Immature natural killer cell (primary cell): ENCODE measurements around the gene THBS3. TPM values are rescaled to one million over a fixed set of nuclear protein-coding genes. Genes with fewer than 3 reads are reported as not detected.
"Not testable (repeated sequence)": the region's sequence is repeated elsewhere in the genome, so short reads cannot be mapped to it uniquely, and the experiment has no call there.

Experiments
- DNase-seq, 3 donors: peaks; one replicate each; pipeline ENCODE4 v3.0.0; 2022; ENCODE audit warnings: mixed read lengths in 1 of 3
- H3K27ac Mint-ChIP-seq, 6 donors: one replicate each; pipeline ENCODE4 v1.8.0; 2020; ENCODE audit warnings: mixed read lengths in 6 of 6, mild to moderate bottlenecking in 5 of 6, inconsistent platforms in 4 of 6, moderate library complexity in 3 of 6
- H3K27me3 Mint-ChIP-seq, 3 donors: one replicate each; pipeline ENCODE4 v1.8.0; 2020 to 2021; ENCODE audit warnings: low read depth in 3 of 3, mild to moderate bottlenecking in 3 of 3, mixed read lengths in 3 of 3, moderate library complexity in 3 of 3, inconsistent platforms in 1 of 3
- H3K36me3 Mint-ChIP-seq, 3 donors: one replicate each; pipeline ENCODE4 v1.8.0; 2020; ENCODE audit warnings: mixed read lengths in 3 of 3, inconsistent platforms in 2 of 3, mild to moderate bottlenecking in 2 of 3
- H3K4me1 Mint-ChIP-seq, 2 donors: one replicate each; pipeline ENCODE4 v1.8.0; 2020; ENCODE audit warnings: inconsistent platforms in 2 of 2, mild to moderate bottlenecking in 2 of 2, mixed read lengths in 2 of 2, moderate library complexity in 1 of 2
- H3K4me3 Mint-ChIP-seq, 5 donors: one replicate each; pipeline ENCODE4 v1.8.0; 2020; ENCODE audit warnings: mild to moderate bottlenecking in 5 of 5, mixed read lengths in 5 of 5, inconsistent platforms in 3 of 5, moderate library complexity in 3 of 5
- H3K9me3 Mint-ChIP-seq, 6 donors: one replicate each; pipeline ENCODE4 v1.8.0; 2020; ENCODE audit warnings: mild to moderate bottlenecking in 6 of 6, mixed read lengths in 6 of 6, inconsistent platforms in 4 of 6, moderate library complexity in 3 of 6
- polyA plus RNA-seq, 3 donors: library from polyadenylated mRNA; unstranded; fragments of 300-500 nt; fragmentation: Illumina TruSeq; gene quantifications; one replicate each; pipeline ENCODE4 v1.2.3, GENCODE V29; 2021

Gene THBS3
- polyA plus RNA-seq, 3 donors from 2014 or later = 1.3 to 1.8 TPM; not detected in 1

- H3K27ac Mint-ChIP-seq = peak overlapping the region in 1 of 6 donors; percentile 5
- no peak for DNase-seq
- H3K36me3 Mint-ChIP-seq = no peaks in the 10 kb centered on the region
- H3K4me3 Mint-ChIP-seq = peak overlapping the region in 3 of 5 donors; percentile 46 to 65 (median 55)
- peaks cover 5 to 17% (median 16%) of the 10 kb centered on the region in 3 donors for H3K27me3 Mint-ChIP-seq
- peaks cover 41 to 45% of the 10 kb centered on the region in 2 donors for H3K4me1 Mint-ChIP-seq
- H3K9me3 Mint-ChIP-seq = no peaks in the 10 kb centered on the region
These were observed 32.3 kb downstream of the THBS3 start for GRCh38 chr1:155175281-155175926.

DNA sequence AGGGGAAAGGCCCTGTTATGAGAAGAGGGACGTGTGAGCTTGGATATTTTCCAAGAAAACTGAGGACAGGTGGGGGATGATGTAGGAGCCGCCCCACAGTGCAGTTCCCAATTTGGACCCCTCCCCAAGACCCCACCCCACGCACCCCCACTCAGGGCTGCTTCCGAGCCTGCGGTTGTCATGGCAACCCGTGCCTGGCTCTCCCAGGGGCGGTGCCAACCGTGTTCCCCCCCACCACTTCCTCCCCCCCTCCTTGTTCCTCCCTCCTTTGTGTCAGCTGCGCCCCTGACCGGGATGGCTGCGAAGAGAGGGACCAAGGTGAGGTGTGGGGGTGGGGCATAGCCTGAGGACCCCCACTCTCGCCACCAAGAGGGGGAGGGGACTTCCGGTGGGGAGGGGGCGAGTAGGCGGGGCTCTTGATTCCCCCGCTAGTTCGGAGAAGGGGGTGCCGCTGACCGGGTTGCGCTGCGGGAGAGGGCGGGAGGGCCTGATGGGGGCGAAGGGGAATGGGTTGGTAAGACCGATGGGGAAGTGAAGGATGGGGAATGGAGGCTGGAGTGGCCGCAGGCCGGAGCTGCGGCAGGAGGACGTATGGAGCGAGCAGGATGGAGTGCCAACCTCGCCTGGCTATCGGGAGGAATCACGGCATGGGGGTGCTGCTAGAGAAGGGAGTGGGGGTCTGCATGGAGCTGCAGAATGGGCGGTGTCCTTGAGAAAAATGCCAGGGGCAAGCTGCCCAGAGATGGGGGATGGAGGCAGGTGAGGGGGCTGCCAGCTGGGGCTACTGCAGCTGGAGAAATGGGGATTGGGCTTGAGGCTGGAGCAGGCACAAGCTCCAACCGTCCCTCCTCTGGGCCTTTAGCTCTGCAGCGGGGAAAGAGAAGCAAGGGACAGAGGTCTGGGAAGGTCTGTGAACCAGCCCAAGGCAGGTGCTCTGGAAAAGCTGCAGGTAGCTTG lies 33.1 kb downstream of the THBS3 start:
- H3K4me3 Mint-ChIP-seq = peak overlapping the region; percentile 96 to 100 (median 99)
- H3K9me3 Mint-ChIP-seq = no peaks in the 10 kb centered on the region
- peak in 2 of 3 donors; percentile 23 to 29 for DNase-seq
- H3K27ac Mint-ChIP-seq = peak overlapping the region in 5 of 6 donors; percentile 48 to 97 (median 64)
- H3K4me1 Mint-ChIP-seq = peaks cover 43 to 46% of the 10 kb centered on the region in 2 donors
- peaks cover under 1 to 2% (median under 1%) of the 10 kb centered on the region in 3 donors for H3K36me3 Mint-ChIP-seq
- peaks cover 5 to 18% (median 17%) of the 10 kb centered on the region in 3 donors for H3K27me3 Mint-ChIP-seq

DNA sequence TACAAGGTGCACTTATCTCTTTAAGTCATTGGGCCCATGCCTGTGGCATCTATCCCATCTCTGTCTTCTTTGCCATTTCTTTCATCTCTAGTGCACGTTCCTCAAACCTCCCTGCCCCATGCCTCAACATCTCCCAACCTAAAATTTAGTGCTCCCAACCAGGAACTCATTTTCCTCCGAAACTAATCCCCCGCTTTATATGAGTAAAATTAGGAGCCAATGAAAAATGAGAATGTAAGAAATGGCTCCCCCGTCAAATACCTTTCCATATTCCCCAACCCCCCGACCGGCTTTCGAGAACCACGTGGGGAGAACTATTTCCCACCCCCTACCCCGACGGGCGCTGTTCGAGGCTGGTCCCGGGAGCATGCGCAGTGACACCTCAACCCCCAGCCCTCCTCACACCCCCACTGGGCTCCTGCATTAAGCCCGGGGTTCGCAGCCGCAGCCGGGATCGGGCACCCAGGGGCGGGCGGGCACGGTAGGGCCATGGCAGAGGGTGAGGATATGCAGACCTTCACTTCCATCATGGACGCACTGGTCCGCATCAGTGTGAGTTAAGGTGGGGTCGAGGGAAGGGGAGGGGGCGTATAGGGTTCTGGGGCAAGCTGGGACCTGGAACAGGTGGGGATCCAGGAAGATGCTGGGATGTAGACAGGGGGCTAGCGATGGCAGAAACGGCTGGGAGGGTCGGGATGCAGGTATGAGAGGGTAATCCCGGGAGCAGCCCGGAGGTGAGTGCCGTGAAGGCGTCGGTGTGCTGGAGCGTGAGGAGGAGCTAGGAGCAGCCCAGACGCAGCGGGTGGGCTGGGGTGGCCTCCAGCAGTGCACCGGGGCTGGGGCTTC lies 34.0 kb downstream of the THBS3 start, which contains the start of gene TRIM46:
TRIM46 (plus strand) TSS at position 372 of the 846 bp plus-strand sequence; CDS start at position 490, 118 bp downstream.
- Mint-ChIP-seq H3K27me3 (peaks cover 5 to 19% (median 17%) of the 10 kb centered on the region in 3 donors), H3K27ac (peak within 1 kb of the TSS; percentile 97 to 99 (median 98)), H3K4me3 (peak within 1 kb of the TSS; percentile 96 to 100 (median 99)), H3K9me3 (no peaks in the 10 kb centered on the region), H3K4me1 (peaks cover 43 to 53% of the 10 kb centered on the region in 2 donors), H3K36me3 (peaks cover 8 to 9% (median 9%) of the 10 kb centered on the region in 3 donors)
- DNase-seq = peak in 1 of 3 donors; percentile 45

- Mint-ChIP-seq H3K27ac (peak within 1 kb of the TSS; percentile 97 to 99 (median 98)), H3K4me3 (peak within 1 kb of the TSS; percentile 96 to 100 (median 99)), H3K9me3 (no peaks in the 10 kb centered on the region), H3K36me3 (peaks cover 8 to 9% (median 9%) of the 10 kb centered on the region in 3 donors), H3K27me3 (peaks cover 5 to 20% (median 17%) of the 10 kb centered on the region in 3 donors), H3K4me1 (peaks cover 44 to 54% of the 10 kb centered on the region in 2 donors)
- DNase-seq = peak; percentile 93 to 94 (median 93)
These were observed 34.8 kb downstream of the THBS3 start, which contains the start of gene KRTCAP2 for GRCh38 chr1:155172732-155173477. KRTCAP2 (minus strand) TSS chr1:155173304; CDS start chr1:155173224, 80 bp downstream.

GRCh38 chr1:155171836-155172731 lies 35.6 kb downstream of the THBS3 start:
- peak overlapping the region; percentile 97 to 99 (median 98) for H3K27ac Mint-ChIP-seq
- H3K27me3 Mint-ChIP-seq = peaks cover 5 to 24% (median 22%) of the 10 kb centered on the region in 3 donors
- peak overlapping the region; percentile 96 to 100 (median 99) for H3K4me3 Mint-ChIP-seq
- H3K4me1 Mint-ChIP-seq = peaks cover 52 to 62% of the 10 kb centered on the region in 2 donors
- no peak for DNase-seq
- H3K9me3 Mint-ChIP-seq = no peaks in the 10 kb centered on the region
- H3K36me3 Mint-ChIP-seq = peaks cover 8 to 9% (median 9%) of the 10 kb centered on the region in 3 donors

GRCh38 chr1:155170806-155171205 lies 36.9 kb downstream of the THBS3 start:
- Mint-ChIP-seq H3K4me3 (peak overlapping the region in 2 of 5 donors; percentile 17 to 99), H3K27me3 (peaks cover 8 to 24% (median 22%) of the 10 kb centered on the region in 3 donors), H3K27ac (no peak overlapping the region), H3K36me3 (peaks cover 8 to 9% (median 9%) of the 10 kb centered on the region in 3 donors), H3K9me3 (no peaks in the 10 kb centered on the region), H3K4me1 (peaks cover 45 to 56% of the 10 kb centered on the region in 2 donors)
- no peak for DNase-seq

DNA sequence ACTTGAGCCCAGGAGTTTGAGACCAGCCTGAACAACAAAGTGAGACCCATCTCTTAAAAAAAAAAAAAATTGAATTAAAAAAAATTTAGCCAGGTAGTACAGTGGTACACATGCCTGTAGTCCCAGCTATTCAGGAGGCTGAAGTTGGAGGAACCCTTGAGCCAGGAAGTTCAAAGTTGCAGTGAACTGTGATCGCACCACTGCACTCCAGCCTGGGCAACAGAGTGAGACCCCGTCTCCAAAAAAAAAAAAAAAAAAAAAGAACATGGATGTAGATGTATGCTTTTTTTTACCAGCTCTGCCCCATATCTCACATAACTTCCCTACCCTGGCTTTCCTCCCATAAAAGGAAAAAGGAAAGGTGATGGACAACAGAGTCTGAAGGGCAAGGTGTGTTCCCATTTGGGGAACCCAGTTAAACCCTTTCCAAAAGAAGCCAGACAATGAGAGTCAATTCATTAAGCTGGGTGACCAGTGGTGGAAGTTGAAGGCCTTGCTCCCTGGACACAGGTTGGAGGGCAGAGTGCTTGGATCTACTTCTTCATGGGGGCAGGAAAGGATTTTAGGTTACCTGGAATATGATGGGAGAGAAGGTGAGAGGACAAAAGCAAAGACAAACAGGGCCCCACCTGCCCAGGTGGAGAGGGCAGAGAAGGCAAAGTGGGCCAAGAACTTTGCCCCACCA lies 37.5 kb downstream of the THBS3 start:
- Mint-ChIP-seq H3K4me1 (peaks cover 43 to 56% of the 10 kb centered on the region in 2 donors), H3K27ac (peak overlapping the region in 1 of 6 donors; percentile 69), H3K9me3 (no peaks in the 10 kb centered on the region), H3K4me3 (peak overlapping the region in 3 of 5 donors; percentile 9 to 33 (median 14)), H3K36me3 (peaks cover 8 to 9% (median 9%) of the 10 kb centered on the region in 3 donors), H3K27me3 (peaks cover 8 to 24% (median 22%) of the 10 kb centered on the region in 3 donors)
- DNase-seq = no peak

DNA sequence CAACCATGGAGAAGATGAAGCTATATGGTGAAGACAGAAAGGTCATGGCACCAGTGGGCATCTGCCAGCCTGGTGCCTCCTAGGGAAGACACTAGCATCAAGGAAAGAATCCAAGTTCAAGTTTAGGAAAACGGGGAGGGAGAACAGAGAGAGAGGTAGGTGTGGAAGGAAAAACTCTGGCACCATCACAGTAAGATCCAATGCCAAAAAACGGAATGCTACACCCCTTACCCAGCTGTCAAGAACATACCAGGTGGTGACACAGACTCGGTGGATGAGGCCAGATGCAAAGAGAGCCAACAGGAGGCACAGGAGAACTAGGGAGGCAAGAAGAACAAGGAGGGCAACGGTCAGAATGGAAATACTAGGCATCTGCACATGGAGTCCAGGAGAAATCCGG lies 38.2 kb downstream of the THBS3 start:
- H3K9me3 Mint-ChIP-seq = no peaks in the 10 kb centered on the region
- peaks cover 8 to 9% (median 9%) of the 10 kb centered on the region in 3 donors for H3K36me3 Mint-ChIP-seq
- H3K4me1 Mint-ChIP-seq = peaks cover 39 to 50% of the 10 kb centered on the region in 2 donors
- no peak for DNase-seq
- H3K4me3 Mint-ChIP-seq = peak overlapping the region in 1 of 5 donors; percentile 3
- H3K27ac Mint-ChIP-seq = peak overlapping the region in 1 of 6 donors; percentile 11
- peaks cover 8 to 24% (median 18%) of the 10 kb centered on the region in 3 donors for H3K27me3 Mint-ChIP-seq

DNA sequence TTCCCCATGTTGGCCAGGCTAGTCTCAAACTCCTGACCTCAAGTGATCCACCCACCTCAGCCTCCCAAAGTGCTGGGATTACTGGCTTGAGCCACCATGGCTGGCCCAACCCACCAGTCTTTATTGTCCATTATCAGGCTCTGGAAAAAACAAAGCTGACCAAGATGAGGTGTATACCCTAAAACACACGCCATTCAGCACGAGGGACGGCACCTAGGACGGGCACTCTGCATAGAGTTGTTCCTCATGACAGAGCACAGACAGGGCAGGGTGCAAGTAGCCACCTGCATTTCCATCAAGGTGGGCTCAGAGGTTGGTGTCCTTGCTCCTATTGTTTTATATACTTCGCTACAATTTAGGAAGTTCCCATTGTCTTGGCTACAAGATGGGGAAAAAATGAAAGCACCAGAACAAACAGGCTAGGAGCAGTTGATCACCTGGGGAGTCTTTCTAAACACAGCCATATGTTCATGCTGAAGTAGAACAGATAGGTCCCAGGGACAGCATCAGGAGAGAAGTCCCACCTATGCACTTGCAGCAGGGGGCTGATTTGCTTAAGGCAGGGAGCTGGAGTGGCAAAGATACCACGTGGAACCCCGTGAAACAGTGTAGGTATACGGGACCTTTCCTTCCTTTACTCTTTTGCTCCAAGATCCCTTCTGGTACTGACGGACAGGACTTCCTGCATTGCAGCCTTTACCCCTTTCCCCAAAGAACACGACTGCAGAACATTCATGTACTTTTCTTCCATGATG lies 39.1 kb downstream of the THBS3 start:
- no peak overlapping the region for H3K4me3 Mint-ChIP-seq
- peaks cover 8 to 9% (median 9%) of the 10 kb centered on the region in 3 donors for H3K36me3 Mint-ChIP-seq
- H3K27ac Mint-ChIP-seq = peak overlapping the region in 1 of 6 donors; percentile 18
- H3K27me3 Mint-ChIP-seq = peaks cover 8 to 20% (median 16%) of the 10 kb centered on the region in 3 donors
- peaks cover 33 to 44% of the 10 kb centered on the region in 2 donors for H3K4me1 Mint-ChIP-seq
- H3K9me3 Mint-ChIP-seq = no peaks in the 10 kb centered on the region
- DNase-seq = no peak

- H3K9me3 Mint-ChIP-seq, H3K36me3 Mint-ChIP-seq, DNase-seq: not testable (repeated sequence)
- Mint-ChIP-seq H3K27me3 (peaks cover 5 to 16% (median 12%) of the 10 kb centered on the region in 3 donors), H3K4me3 (peak overlapping the region in 1 of 5 donors; percentile 58), H3K4me1 (peaks cover 27 to 39% of the 10 kb centered on the region in 2 donors), H3K27ac (peak overlapping the region in 1 of 6 donors; percentile 14)
These were observed 39.6 kb downstream of the THBS3 start for GRCh38 chr1:155168105-155168445.
